Nasal cavity respiratory epithelium epithelial cell of viscerocranial mucosa (primary cell): ENCODE results near the gene DPH1. TPM values are rescaled to one million over a fixed set of nuclear protein-coding genes. Genes with fewer than 3 reads are reported as not detected.

ENCODE experiments used
- total RNA-seq: library from RNA; depleted of rRNA; stranded (reverse); fragments of >200 nt; gene quantifications from 2 replicates; pipeline ENCODE4 v1.2.3, GENCODE V29; 2014

DPH1 gene
- 12.3 and 22.1 TPM in 2 replicates for total RNA-seq

DNA sequence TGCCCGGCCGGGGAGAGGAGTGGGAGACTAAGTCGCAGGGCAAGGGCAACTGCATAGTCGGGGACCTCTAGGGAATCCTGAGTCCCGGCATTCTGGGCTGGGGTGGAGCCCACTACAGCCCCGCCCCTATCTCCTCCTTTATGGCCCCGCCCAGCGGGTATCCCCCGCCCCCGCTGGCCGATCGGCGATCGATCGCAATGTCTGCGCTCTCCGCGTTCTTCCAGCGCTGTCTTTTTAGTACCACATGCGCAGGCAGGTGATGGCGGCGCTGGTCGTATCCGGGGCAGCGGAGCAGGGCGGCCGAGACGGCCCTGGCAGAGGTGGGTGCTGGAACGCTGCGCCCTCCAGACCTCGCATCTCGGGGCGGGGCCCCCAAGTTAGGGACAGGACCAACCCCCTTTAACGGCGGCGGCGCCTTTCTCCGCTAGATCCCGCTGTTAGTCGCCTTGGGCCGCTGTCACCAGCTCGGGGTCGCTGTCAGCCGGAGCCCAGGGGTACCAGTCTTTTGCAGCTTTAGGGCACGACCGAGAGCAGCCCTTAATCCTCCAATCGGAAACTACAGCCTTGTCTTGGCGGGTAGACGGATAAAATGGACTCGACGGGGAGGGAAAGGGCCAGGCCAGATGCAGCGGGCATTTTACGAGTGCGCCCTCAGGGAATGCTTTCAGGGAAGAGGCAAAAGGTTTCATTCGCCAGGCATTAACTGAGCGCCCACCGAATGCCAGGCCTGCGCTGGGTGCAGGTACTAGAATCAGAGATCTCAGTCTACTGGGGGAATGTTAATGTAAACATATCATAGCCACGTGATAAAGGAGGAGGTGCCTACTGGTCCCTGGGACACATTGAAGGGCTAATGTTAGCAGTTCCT is at the start of gene DPH1:
TSS of gene DPH1 (plus strand) at position 243 of the 868 bp plus-strand sequence. CDS start at position 260, 17 bp downstream.

DNA sequence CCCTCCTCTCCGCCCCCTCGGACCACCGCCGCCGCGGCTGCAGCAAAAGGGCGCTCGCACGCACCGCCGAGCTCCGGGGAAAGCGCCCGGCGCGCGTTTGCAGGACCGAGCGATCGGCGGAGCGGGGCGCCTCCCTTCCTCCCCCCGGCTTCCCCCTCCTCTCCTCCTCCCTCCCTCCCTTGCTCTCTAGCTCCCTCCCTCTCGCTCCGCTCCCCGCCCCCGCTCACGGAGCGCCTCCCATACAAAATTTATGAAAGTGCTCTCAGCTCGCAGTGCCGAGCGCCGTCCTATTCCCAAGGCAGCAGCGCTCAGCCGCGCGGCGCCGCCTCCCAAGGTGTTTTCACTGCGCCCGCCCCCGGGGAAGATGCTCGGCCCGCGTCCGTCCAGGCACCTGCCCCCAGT is 4.7 kb upstream of the DPH1 start, which contains the start of gene RTN4RL1:
TSS of gene RTN4RL1 (minus strand) at position 115 of the 402 bp plus-strand sequence. CDS start 469 bp downstream, outside the sequence.

DNA sequence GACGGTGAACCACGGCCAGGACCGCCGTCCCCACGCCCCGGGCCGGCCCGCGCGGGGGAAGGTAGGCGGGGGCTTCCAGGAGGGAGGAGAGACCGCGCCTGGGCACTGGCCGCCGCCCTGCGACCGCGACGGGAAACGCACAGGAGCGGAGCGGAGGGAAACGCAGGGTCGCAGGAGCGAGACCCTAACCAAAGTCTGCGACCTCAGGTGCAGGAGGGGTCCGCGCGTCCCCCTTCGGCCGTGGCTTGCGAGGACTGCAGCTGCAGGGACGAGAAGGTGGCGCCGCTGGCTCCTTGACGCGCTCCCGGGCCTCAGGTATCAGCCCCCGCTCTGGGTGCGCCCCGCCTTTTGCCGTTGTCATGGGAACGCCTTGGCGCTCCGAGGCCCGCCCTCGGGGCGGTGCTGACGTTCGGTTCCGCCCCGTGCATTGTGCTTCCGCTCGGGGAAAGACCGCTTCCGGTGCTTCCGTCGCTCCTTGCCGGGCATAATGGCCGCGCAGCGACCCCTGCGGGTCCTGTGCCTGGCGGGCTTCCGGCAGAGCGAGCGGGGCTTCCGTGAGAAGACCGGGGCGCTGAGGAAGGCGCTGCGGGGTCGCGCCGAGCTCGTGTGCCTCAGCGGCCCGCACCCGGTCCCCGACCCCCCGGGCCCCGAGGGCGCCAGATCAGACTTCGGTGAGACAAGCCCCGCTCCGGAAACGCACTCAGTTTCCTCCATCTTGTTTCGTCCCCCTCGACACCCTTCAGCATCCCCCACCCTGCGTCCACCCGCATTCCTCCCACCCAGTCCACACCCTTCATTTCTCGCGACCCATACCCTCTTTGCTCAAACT is 11.8 kb downstream of the DPH1 start, which contains the start of gene OVCA2:
TSS of gene OVCA2 (plus strand) at position 462 of the 829 bp plus-strand sequence. CDS start at position 488, 26 bp downstream.

DNA sequence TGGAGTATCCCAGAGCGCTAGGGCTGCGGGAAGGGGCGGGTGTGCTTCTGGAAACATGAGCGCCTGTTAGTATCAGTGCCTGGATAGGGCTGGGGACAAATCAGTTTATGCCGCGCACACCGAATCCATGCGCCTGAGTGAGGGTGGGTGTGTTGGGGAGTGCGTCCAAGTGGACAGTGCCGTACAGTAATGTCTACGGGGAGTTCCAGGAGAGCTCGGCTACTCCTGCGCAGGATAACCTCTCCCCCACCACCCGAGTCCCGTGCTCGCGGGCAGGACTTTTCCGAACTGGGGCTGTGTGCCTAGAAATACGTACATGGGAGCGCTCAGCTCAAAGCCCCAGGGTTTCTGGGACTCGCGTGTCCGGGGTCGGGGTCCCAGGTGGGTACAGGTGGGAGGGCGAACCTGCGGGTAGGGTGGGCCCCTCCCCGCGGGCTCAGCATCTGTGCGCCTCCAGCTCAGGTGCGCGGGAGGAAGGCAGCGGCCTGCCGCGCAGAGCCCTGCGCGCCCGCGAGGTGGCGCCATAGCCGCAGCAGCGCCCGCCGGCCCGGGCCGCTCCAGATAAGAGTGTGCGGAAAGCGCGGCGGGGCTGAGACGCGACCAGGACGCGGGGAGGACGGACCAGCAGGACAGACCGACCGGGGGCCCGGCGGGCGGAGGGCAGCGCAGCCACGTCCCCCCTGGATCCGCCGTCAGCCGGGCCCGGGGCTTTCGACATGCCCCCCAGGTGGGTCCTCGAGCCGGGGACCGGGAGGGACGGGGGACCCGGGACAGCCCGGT is 24.7 kb downstream of the DPH1 start, which contains the start of gene HIC1:
TSS of gene HIC1 (plus strand) at position 592 of the 780 bp plus-strand sequence. CDS start 1,588 bp downstream, outside the sequence.

Other genes with a start within 250 kb of the DPH1 start
- 8.5 and 11.2 TPM in 2 replicates for gene SMYD4, start 200.3 kb upstream of the DPH1 start, total RNA-seq
- gene RPA1, start 200.1 kb upstream of the DPH1 start, total RNA-seq, result 29.4 and 54.2 TPM in 2 replicates
- 0.34 and 0.71 TPM in 2 replicates for gene RTN4RL1, start 4.8 kb upstream of the DPH1 start, total RNA-seq
- 23.3 and 91.2 TPM in 2 replicates for gene OVCA2, start 11.9 kb downstream of the DPH1 start, total RNA-seq
- 1.4 and 3.3 TPM in 2 replicates for gene HIC1, start 24.9 kb downstream of the DPH1 start, total RNA-seq